SK-N-SH treated with all-trans-retinoic acid at 6 μM for 48 hours (cell line): ENCODE measurements around the gene CACNA1S.

Experiments
- ATAC-seq: fragments of 200-7000 bp; cut with Tn5 transposase; 3 replicates; pipeline ENCODE4 v1.9.1; 2020; ENCODE audit warnings: mild to moderate bottlenecking, moderate library complexity
- ARNTL ChIP-seq: fragments of 450-650 bp; formaldehyde crosslinking; IDR thresholded peaks from 2 replicates; pipeline ENCODE4 v1.5.0; 2020; ENCODE audit warnings: low read depth, mild to moderate bottlenecking, moderate library complexity, borderline replicate concordance
- BACH2 ChIP-seq: fragments of 250-450 bp; sonication (Bioruptor Pico); IDR thresholded peaks from 2 replicates; pipeline ENCODE4 v1.9.0; 2021; ENCODE audit warnings: mild to moderate bottlenecking, borderline replicate concordance
- CSDC2 ChIP-seq: fragments of 250-450 bp; sonication (Bioruptor Pico); IDR thresholded peaks from 2 replicates; pipeline ENCODE4 v1.5.0; 2020; ENCODE audit warnings: mild to moderate bottlenecking, moderate library complexity
- ESRRG ChIP-seq: fragments of 250-450 bp; sonication (Bioruptor Pico); IDR thresholded peaks from 2 replicates; pipeline ENCODE4 v1.6.1; 2021; ENCODE audit warnings: mild to moderate bottlenecking
- GLIS3 ChIP-seq: fragments of 250-450 bp; sonication (Bioruptor Pico); IDR thresholded peaks from 2 replicates; pipeline ENCODE4 v1.5.0; 2020; ENCODE audit warnings: mild to moderate bottlenecking, moderate library complexity
- ISL1 ChIP-seq: fragments of 250-450 bp; sonication (Bioruptor Pico); IDR thresholded peaks from 2 replicates; pipeline ENCODE4 v2.1.2; 2022; ENCODE audit warnings: mild to moderate bottlenecking, moderate library complexity
- OSR1 ChIP-seq: fragments of 250-450 bp; sonication (Bioruptor Pico); IDR thresholded peaks from 2 replicates; pipeline ENCODE4 v1.8.0; 2022; ENCODE audit warnings: moderate library complexity, mild to moderate bottlenecking, inconsistent platforms
- RARB ChIP-seq: fragments of 250-450 bp; sonication (Bioruptor Pico); IDR thresholded peaks from 2 replicates; pipeline ENCODE4 v1.8.0; 2021; ENCODE audit warnings: mild to moderate bottlenecking, moderate library complexity
- SNAI2 ChIP-seq: fragments of 250-450 bp; sonication (Bioruptor Pico); IDR thresholded peaks from 2 replicates; pipeline ENCODE4 v1.5.0; 2020; ENCODE audit warnings: mild to moderate bottlenecking, moderate library complexity
- TCF4 ChIP-seq: fragments of 250-450 bp; sonication (Bioruptor Pico); IDR thresholded peaks from 2 replicates; pipeline ENCODE4 v1.8.0; 2021; ENCODE audit warnings: mild to moderate bottlenecking, moderate library complexity, borderline replicate concordance
- ZC3H10 ChIP-seq: fragments of 250-450 bp; sonication (Bioruptor Pico); IDR thresholded peaks from 2 replicates; pipeline ENCODE4 v1.5.1; 2021; ENCODE audit warnings: mild to moderate bottlenecking, moderate library complexity
- ZFP3 ChIP-seq: fragments of 250-450 bp; sonication (Bioruptor Pico); IDR thresholded peaks from 2 replicates; pipeline ENCODE4 v1.5.0; 2020; ENCODE audit warnings: mild to moderate bottlenecking, moderate library complexity
- ZFP30 ChIP-seq: fragments of 450-650 bp; formaldehyde crosslinking; IDR thresholded peaks from 2 replicates; pipeline ENCODE4 v1.5.0; 2022; ENCODE audit warnings: mild to moderate bottlenecking, moderate library complexity
- ZNF565 ChIP-seq: fragments of 450-650 bp; formaldehyde crosslinking; conservative IDR thresholded peaks from 2 replicates; pipeline ENCODE4 v1.5.0; 2020; ENCODE audit warnings: low read depth, mild to moderate bottlenecking, moderate library complexity
- ZNF70 ChIP-seq: fragments of 450-650 bp; formaldehyde crosslinking; IDR thresholded peaks from 2 replicates; pipeline ENCODE4 v1.5.0; 2020; ENCODE audit warnings: mild to moderate bottlenecking, moderate library complexity
- ZNF8 ChIP-seq: fragments of 450-650 bp; formaldehyde crosslinking; IDR thresholded peaks from 2 replicates; pipeline ENCODE4 v1.5.0; 2020; ENCODE audit warnings: mild to moderate bottlenecking, moderate library complexity
- TF ChIP-seq, protein P1 (sequence below): fragments of 250-450 bp; sonication (Bioruptor Pico); IDR thresholded peaks from 2 replicates; pipeline ENCODE4 v1.5.1; 2021; ENCODE audit warnings: mild to moderate bottlenecking, moderate library complexity
- TF ChIP-seq, protein P2 (sequence below): fragments of 250-450 bp; sonication (Bioruptor Pico); IDR thresholded peaks from 2 replicates; pipeline ENCODE4 v1.5.1; 2020; ENCODE audit warnings: low read depth, mild to moderate bottlenecking, moderate library complexity
- TF ChIP-seq, protein P3 (sequence below): fragments of 250-450 bp; sonication (Bioruptor Pico); IDR thresholded peaks from 2 replicates; pipeline ENCODE4 v1.8.0; 2021; ENCODE audit warnings: low read depth, mild to moderate bottlenecking, moderate library complexity, borderline replicate concordance
- TF ChIP-seq, protein P4 (sequence below): fragments of 250-450 bp; sonication (Bioruptor Pico); IDR thresholded peaks from 2 replicates; pipeline ENCODE4 v1.5.0; 2020; ENCODE audit warnings: mild to moderate bottlenecking, moderate library complexity
- TF ChIP-seq, protein P5 (sequence below): fragments of 250-450 bp; sonication (Bioruptor Pico); IDR thresholded peaks from 2 replicates; pipeline ENCODE4 v1.8.0; 2020; ENCODE audit warnings: mild to moderate bottlenecking, moderate library complexity, borderline replicate concordance

CACNA1S gene

DNA sequence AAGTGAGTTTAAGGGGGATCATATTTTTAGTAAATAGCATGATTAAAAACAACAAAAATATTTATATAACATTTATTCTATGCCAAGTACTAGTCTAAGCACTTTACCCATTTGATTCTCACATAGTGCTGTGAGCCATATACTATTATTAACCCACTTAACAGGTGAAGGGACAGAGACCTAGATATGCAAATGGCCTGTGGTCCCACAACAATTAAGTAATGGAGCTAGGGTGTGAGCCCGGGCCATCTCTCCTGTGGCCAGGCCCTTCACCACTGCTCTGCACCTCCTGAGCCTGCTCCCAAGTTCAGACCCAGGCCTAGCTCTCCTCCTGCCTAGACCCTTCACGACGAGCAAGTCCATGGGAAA, 14.2 kb upstream of the CACNA1S start:
- no peak for TF ChIP-seq ZC3H10 (CRISPR knock-in tag)
- no peak for TF ChIP-seq ARNTL (CRISPR knock-in tag)
- no peak for TF ChIP-seq TCF4 (CRISPR knock-in tag)
- no peak for TF ChIP-seq CSDC2 (CRISPR knock-in tag)
- ATAC-seq = no peak

DNA sequence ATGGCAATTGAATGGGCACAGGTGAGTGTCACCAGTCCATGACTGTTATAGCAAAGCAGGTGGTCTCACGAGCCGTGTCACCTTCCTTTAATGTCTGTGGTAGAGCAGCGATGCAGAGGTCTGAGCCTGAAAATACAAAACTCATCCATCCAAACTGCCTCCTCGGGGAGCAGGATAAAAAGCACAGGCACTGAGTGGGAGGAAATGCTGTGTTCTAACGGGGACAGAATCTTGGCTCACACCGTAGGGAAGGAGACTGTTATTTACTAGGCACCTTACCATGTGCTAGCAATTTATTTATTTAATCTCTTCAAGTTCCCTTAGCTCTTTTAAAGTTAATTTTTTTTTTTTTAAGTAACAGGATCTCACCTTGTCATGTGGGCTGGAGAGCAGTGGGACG, 13.6 kb upstream of the CACNA1S start:
- TF ChIP-seq ZFP30 (CRISPR knock-in tag) (no peak), ZC3H10 (CRISPR knock-in tag) (no peak), ZNF70 (CRISPR knock-in tag) (no peak), SNAI2 (CRISPR knock-in tag) (no peak), RARB (no peak)
- TF ChIP-seq, protein P1, sequence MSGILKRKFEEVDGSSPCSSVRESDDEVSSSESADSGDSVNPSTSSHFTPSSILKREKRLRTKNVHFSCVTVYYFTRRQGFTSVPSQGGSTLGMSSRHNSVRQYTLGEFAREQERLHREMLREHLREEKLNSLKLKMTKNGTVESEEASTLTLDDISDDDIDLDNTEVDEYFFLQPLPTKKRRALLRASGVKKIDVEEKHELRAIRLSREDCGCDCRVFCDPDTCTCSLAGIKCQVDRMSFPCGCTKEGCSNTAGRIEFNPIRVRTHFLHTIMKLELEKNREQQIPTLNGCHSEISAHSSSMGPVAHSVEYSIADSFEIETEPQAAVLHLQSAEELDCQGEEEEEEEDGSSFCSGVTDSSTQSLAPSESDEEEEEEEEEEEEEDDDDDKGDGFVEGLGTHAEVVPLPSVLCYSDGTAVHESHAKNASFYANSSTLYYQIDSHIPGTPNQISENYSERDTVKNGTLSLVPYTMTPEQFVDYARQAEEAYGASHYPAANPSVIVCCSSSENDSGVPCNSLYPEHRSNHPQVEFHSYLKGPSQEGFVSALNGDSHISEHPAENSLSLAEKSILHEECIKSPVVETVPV (CRISPR knock-in tag) = no peak
- no peak for ATAC-seq

DNA sequence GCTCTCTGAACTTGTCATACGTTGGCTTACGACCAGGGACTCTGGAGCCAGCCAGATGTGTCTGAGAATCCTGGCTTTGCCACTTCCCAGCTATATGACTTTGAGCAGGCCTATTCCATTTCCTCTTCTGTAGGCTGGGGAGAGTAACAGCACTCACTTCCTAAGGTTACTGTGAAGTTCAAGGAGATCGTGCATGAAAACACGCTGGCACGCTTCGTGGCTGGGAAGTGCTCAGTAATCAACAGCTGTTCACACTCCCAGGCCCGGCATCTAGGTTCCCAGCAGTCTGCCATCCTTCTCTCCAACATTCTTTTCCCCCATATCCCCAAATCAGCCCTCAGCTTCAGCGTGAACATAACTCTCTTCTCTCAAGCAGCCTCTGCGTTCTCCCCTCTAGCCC, 12.8 kb upstream of the CACNA1S start:
- no peak for ATAC-seq
- TF ChIP-seq, protein P2, sequence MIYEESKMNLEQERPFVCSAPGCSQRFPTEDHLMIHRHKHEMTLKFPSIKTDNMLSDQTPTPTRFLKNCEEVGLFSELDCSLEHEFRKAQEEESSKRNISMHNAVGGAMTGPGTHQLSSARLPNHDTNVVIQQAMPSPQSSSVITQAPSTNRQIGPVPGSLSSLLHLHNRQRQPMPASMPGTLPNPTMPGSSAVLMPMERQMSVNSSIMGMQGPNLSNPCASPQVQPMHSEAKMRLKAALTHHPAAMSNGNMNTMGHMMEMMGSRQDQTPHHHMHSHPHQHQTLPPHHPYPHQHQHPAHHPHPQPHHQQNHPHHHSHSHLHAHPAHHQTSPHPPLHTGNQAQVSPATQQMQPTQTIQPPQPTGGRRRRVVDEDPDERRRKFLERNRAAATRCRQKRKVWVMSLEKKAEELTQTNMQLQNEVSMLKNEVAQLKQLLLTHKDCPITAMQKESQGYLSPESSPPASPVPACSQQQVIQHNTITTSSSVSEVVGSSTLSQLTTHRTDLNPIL = no peak
- TF ChIP-seq ESRRG (CRISPR knock-in tag) (no peak), ZFP30 (CRISPR knock-in tag) (no peak), RARB (no peak), BACH2 (CRISPR knock-in tag) (no peak), ZNF565 (CRISPR knock-in tag) (no peak), TCF4 (CRISPR knock-in tag) (no peak), ZFP3 (no peak), CSDC2 (CRISPR knock-in tag) (no peak), SNAI2 (CRISPR knock-in tag) (no peak), ZC3H10 (CRISPR knock-in tag) (no peak), OSR1 (CRISPR knock-in tag) (no peak), ZNF8 (CRISPR knock-in tag) (no peak), GLIS3 (CRISPR knock-in tag) (no peak), ISL1 (CRISPR knock-in tag) (no peak), ZNF70 (CRISPR knock-in tag) (no peak)
- TF ChIP-seq, protein P1 (CRISPR knock-in tag) = no peak
- TF ChIP-seq, protein P3, sequence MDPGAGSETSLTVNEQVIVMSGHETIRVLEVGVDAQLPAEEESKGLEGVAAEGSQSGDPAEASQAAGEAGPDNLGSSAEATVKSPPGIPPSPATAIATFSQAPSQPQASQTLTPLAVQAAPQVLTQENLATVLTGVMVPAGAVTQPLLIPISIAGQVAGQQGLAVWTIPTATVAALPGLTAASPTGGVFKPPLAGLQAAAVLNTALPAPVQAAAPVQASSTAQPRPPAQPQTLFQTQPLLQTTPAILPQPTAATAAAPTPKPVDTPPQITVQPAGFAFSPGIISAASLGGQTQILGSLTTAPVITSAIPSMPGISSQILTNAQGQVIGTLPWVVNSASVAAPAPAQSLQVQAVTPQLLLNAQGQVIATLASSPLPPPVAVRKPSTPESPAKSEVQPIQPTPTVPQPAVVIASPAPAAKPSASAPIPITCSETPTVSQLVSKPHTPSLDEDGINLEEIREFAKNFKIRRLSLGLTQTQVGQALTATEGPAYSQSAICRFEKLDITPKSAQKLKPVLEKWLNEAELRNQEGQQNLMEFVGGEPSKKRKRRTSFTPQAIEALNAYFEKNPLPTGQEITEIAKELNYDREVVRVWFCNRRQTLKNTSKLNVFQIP (CRISPR knock-in tag) = no peak
- TF ChIP-seq, protein P4, sequence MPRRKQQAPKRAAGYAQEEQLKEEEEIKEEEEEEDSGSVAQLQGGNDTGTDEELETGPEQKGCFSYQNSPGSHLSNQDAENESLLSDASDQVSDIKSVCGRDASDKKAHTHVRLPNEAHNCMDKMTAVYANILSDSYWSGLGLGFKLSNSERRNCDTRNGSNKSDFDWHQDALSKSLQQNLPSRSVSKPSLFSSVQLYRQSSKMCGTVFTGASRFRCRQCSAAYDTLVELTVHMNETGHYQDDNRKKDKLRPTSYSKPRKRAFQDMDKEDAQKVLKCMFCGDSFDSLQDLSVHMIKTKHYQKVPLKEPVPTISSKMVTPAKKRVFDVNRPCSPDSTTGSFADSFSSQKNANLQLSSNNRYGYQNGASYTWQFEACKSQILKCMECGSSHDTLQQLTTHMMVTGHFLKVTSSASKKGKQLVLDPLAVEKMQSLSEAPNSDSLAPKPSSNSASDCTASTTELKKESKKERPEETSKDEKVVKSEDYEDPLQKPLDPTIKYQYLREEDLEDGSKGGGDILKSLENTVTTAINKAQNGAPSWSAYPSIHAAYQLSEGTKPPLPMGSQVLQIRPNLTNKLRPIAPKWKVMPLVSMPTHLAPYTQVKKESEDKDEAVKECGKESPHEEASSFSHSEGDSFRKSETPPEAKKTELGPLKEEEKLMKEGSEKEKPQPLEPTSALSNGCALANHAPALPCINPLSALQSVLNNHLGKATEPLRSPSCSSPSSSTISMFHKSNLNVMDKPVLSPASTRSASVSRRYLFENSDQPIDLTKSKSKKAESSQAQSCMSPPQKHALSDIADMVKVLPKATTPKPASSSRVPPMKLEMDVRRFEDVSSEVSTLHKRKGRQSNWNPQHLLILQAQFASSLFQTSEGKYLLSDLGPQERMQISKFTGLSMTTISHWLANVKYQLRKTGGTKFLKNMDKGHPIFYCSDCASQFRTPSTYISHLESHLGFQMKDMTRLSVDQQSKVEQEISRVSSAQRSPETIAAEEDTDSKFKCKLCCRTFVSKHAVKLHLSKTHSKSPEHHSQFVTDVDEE = no peak
- TF ChIP-seq, protein P5, sequence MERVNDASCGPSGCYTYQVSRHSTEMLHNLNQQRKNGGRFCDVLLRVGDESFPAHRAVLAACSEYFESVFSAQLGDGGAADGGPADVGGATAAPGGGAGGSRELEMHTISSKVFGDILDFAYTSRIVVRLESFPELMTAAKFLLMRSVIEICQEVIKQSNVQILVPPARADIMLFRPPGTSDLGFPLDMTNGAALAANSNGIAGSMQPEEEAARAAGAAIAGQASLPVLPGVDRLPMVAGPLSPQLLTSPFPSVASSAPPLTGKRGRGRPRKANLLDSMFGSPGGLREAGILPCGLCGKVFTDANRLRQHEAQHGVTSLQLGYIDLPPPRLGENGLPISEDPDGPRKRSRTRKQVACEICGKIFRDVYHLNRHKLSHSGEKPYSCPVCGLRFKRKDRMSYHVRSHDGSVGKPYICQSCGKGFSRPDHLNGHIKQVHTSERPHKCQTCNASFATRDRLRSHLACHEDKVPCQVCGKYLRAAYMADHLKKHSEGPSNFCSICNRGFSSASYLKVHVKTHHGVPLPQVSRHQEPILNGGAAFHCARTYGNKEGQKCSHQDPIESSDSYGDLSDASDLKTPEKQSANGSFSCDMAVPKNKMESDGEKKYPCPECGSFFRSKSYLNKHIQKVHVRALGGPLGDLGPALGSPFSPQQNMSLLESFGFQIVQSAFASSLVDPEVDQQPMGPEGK (CRISPR knock-in tag) = no peak
